ENCODE data around the gene LETMD1. TPM values are rescaled to one million over a fixed set of nuclear protein-coding genes. Genes with fewer than 3 reads are reported as not detected.

LETMD1 gene
- total and polyA plus RNA-seq, 2 of the 4 experiments (the other 2 are of a cell fraction): 27.6 to 40.1 TPM

GRCh38 chr12:51076236-51076930, 28.3 kb downstream of the LETMD1 start:
- no TSS peak for BruUV-seq (replicated peaks)
- POLR2A ChIA-PET (ENCODE audit: unreplicated experiment): interaction anchor here (0.6 kb wide), 2 partner anchors 250 to 953 kb away, joined by 4 read pairs; no protein-coding TSS in a partner anchor
- no peak for TF ChIP-seq RFX5 (IDR thresholded peaks at IDR 0.05; ENCODE audit: low read depth, low read length)
- no peak for TF ChIP-seq CHD1 (IDR thresholded peaks at IDR 0.05; ENCODE audit: low read depth, low read length)
- TF ChIP-seq RCOR1 (IDR thresholded peaks at IDR 0.05; ENCODE audit: insufficient replicate concordance, low read length): no peak
- TF ChIP-seq, protein P1, sequence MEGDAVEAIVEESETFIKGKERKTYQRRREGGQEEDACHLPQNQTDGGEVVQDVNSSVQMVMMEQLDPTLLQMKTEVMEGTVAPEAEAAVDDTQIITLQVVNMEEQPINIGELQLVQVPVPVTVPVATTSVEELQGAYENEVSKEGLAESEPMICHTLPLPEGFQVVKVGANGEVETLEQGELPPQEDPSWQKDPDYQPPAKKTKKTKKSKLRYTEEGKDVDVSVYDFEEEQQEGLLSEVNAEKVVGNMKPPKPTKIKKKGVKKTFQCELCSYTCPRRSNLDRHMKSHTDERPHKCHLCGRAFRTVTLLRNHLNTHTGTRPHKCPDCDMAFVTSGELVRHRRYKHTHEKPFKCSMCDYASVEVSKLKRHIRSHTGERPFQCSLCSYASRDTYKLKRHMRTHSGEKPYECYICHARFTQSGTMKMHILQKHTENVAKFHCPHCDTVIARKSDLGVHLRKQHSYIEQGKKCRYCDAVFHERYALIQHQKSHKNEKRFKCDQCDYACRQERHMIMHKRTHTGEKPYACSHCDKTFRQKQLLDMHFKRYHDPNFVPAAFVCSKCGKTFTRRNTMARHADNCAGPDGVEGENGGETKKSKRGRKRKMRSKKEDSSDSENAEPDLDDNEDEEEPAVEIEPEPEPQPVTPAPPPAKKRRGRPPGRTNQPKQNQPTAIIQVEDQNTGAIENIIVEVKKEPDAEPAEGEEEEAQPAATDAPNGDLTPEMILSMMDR (conservative IDR thresholded peaks at IDR 0.05; ENCODE audit: low read depth, low read length): no peak
- TF ChIP-seq CEBPB (IDR thresholded peaks at IDR 0.05; ENCODE audit: low read depth, low read length): no peak
- TF ChIP-seq FOS (IDR thresholded peaks at IDR 0.05; ENCODE audit: low read depth, low read length): no peak
- no peak for TF ChIP-seq MAZ (IDR thresholded peaks at IDR 0.05; ENCODE audit: borderline replicate concordance, low read depth, low read length)
- TF ChIP-seq USF2 (IDR thresholded peaks at IDR 0.05; ENCODE audit: low read depth, low read length): no peak
- TF ChIP-seq MXI1 (IDR thresholded peaks at IDR 0.05; ENCODE audit: borderline replicate concordance, low read depth, low read length): no peak
- TF ChIP-seq, protein P2, sequence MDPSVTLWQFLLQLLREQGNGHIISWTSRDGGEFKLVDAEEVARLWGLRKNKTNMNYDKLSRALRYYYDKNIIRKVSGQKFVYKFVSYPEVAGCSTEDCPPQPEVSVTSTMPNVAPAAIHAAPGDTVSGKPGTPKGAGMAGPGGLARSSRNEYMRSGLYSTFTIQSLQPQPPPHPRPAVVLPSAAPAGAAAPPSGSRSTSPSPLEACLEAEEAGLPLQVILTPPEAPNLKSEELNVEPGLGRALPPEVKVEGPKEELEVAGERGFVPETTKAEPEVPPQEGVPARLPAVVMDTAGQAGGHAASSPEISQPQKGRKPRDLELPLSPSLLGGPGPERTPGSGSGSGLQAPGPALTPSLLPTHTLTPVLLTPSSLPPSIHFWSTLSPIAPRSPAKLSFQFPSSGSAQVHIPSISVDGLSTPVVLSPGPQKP (IDR thresholded peaks at IDR 0.05; ENCODE audit: borderline replicate concordance, low read depth, low read length): no peak
- TF ChIP-seq SMC3 (IDR thresholded peaks at IDR 0.05; ENCODE audit: low read depth, low read length): no peak
- TF ChIP-seq NFE2L2 (IDR thresholded peaks at IDR 0.05; ENCODE audit: low read depth, low read length): no peak
- Histone ChIP-seq H3K9me1 (ENCODE audit: insufficient read depth, low read length) (peaks cover 13% of the 10 kb centered on the region), H2BK5ac (ENCODE audit: low read depth, low read length, poor library complexity, severe bottlenecking) (no peak overlapping the region), H4K8ac (ENCODE audit: low read depth in 2 of 2, low read length in 2 of 2) (no peak overlapping the region), H3K56ac (ENCODE audit: extremely low read depth, insufficient read depth, low read length) (no peak overlapping the region), H2BK120ac (ENCODE audit: low read depth, low read length) (no peak overlapping the region), H3K4me1 (ENCODE audit: control insufficient read depth, insufficient read depth, low read length) (peaks cover 2% of the 10 kb centered on the region; the same call in 1 of the 2 replicates), H2AK9ac (replicated peaks; ENCODE audit: low read depth, low read length, poor library complexity) (no peak overlapping the region), H2BK20ac (ENCODE audit: low read depth, low read length) (no peak overlapping the region), H4K5ac (ENCODE audit: low read depth, low read length) (no peak overlapping the region), H3K36me3 (ENCODE audit: control insufficient read depth, insufficient read depth, low read length) (peaks cover 25% of the 10 kb centered on the region), H3K9ac (ENCODE audit: low read depth, low read length) (no peak overlapping the region), H3K18ac (ENCODE audit: low read depth, low read length) (no peak overlapping the region), H3K4me2 (ENCODE audit: low read depth, low read length) (no peak overlapping the region), H2BK15ac (ENCODE audit: low read depth, low read length) (no peak overlapping the region), H3K79me1 (ENCODE audit: low read depth in 1 of 2, low read length in 2 of 2) (peaks cover 13 to 67% of the 10 kb centered on the region in 2 experiments), H2AK5ac (ENCODE audit: low read depth, low read length) (no peak overlapping the region), H3K23ac (ENCODE audit: low read depth, low read length) (peak overlapping the region; percentile 52; the same call in 1 of the 2 replicates), H4K91ac (ENCODE audit: insufficient read depth, low read depth, low read length) (no peak overlapping the region), H2AFZ (replicated peaks; ENCODE audit: low read length, poor library complexity) (no peak overlapping the region), H3K4ac (ENCODE audit: low read depth, low read length) (no peak overlapping the region), H3K9me3 (ENCODE audit: control insufficient read depth, insufficient read depth, low read length) (no peaks in the 10 kb centered on the region), H3K4me3 (ENCODE audit: insufficient read depth, low read depth, low read length) (no peak overlapping the region), H3K14ac (replicated peaks; ENCODE audit: low read depth, low read length) (no peak overlapping the region), H3K27ac (ENCODE audit: insufficient read depth, low read length) (no peak overlapping the region), H4K20me1 (ENCODE audit: insufficient read depth, low read length) (peaks cover 52% of the 10 kb centered on the region), H3K27me3 (ENCODE audit: control insufficient read depth, insufficient read depth, low read length) (no peaks in the 10 kb centered on the region)
- ATAC-seq (ENCODE audit: low read depth) (no peak), DNase-seq (no peak)
- WGBS, 2 experiments (ENCODE audit: extremely low coverage in 2 of 2, insufficient read length in 1 of 2): 100% methylated on average over 2 of the region's 10 CpGs; no CpG with 5 or more reads in 1 of the 2 experiments
- dilution Hi-C loops (cut with HindIII; ENCODE audit: low sequenced_read_pairs, unreplicated experiment): no loop called here
- CTCF ChIA-PET: no interaction called here
- intact Hi-C loops (cut with micrococcal nuclease): no loop called here
- in situ Hi-C loops (cut with MboI; ENCODE audit: low sequenced_read_pairs): no loop called here

Data from IMR-90 (cell line).